Measurements from ENCODE around the gene LRP2. TPM values are rescaled to one million over a fixed set of nuclear protein-coding genes. Genes with fewer than 3 reads are reported as not detected.

Gene LRP2
- total and polyA plus RNA-seq, 5 donors: 0.16 to 0.66 (median 0.33) TPM

- ATAC-seq (no peak), DNase-seq (no peak)
- Histone ChIP-seq H3K27me3 (ENCODE audit: control insufficient read depth, insufficient read depth) (no peaks in the 10 kb centered on the region), H3K9me3 (ENCODE audit: control insufficient read depth, low read length) (no peaks in the 10 kb centered on the region), H3K27ac (ENCODE audit: low read length) (no peak overlapping the region), H3K4me3 (ENCODE audit: low read length) (no peak overlapping the region), H3K4me1 (ENCODE audit: control insufficient read depth, insufficient read depth, low read length) (no peaks in the 10 kb centered on the region)
- intact Hi-C loops (cut with DNase I): no loop called here
Measured at GRCh38 chr2:169366066-169366465, 3.7 kb upstream of the LRP2 start.

- no peak overlapping the region for H3K27ac ChIP-seq (ENCODE audit: low read length)
- WGBS: 28% methylated on average over 4 of the region's 4 CpGs
- H3K4me1 ChIP-seq (ENCODE audit: control insufficient read depth, insufficient read depth, low read length): no peaks in the 10 kb centered on the region
- ATAC-seq: no peak
- H3K4me3 ChIP-seq (ENCODE audit: low read length): peak overlapping the region; percentile 59
- intact Hi-C loops (cut with DNase I): no loop called here
- H3K9me3 ChIP-seq (ENCODE audit: control insufficient read depth, low read length): no peaks in the 10 kb centered on the region
- no peak for DNase-seq
- no peaks in the 10 kb centered on the region for H3K27me3 ChIP-seq (ENCODE audit: control insufficient read depth, insufficient read depth)
Measured at GRCh38 chr2:169365029-169365480, 2.7 kb upstream of the LRP2 start.

DNA sequence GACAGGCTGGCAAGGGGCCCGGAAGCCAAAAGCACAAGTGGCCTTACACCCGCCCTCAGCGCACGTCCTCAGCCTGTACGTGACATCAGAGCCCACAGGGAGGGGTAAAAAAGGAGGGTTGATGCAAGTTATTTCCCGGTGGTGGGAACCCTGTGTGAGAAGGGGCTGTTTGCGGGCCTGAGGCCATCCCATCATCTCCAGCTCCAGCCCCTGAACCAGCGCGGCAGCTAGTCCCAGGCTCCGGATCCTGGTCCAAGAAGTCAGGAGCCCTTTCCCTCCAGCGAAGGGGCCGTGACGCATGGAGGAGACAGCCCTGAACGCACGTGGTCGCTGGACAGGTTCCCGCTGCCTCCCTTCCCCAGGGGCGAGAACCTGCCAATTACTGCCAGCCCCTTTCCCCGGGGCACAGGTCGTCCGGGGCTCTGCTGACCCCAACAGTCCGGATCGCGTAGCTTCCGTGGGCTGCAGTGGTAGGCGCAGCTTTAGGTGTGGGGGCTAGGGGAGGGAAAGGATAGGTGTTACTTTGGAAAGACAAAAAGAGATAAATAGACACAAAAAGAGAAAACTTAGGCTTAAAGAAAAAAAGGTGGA, 1.3 kb upstream of the LRP2 start:
- H3K4me3 ChIP-seq (ENCODE audit: low read length): peak overlapping the region; percentile 59
- H3K27ac ChIP-seq (ENCODE audit: low read length): no peak overlapping the region
- intact Hi-C loops (cut with DNase I): no loop called here
- no peaks in the 10 kb centered on the region for H3K27me3 ChIP-seq (ENCODE audit: control insufficient read depth, insufficient read depth)
- ATAC-seq (peak; percentile 52 to 60), DNase-seq (peak; percentile 21 to 67 (median 47))
- under 1% methylated on average over 26 of the region's 26 CpGs for WGBS
- H3K4me1 ChIP-seq (ENCODE audit: control insufficient read depth, insufficient read depth, low read length): no peaks in the 10 kb centered on the region
- H3K9me3 ChIP-seq (ENCODE audit: control insufficient read depth, low read length): no peaks in the 10 kb centered on the region

GRCh38 chr2:169362894-169363559, 693 bp upstream of the LRP2 start:
- H3K27me3 ChIP-seq (ENCODE audit: control insufficient read depth, insufficient read depth): no peaks in the 10 kb centered on the region
- 4% methylated on average over 24 of the region's 24 CpGs for WGBS
- DNase-seq: peak in 1 of 3 donors; percentile 9

DNA sequence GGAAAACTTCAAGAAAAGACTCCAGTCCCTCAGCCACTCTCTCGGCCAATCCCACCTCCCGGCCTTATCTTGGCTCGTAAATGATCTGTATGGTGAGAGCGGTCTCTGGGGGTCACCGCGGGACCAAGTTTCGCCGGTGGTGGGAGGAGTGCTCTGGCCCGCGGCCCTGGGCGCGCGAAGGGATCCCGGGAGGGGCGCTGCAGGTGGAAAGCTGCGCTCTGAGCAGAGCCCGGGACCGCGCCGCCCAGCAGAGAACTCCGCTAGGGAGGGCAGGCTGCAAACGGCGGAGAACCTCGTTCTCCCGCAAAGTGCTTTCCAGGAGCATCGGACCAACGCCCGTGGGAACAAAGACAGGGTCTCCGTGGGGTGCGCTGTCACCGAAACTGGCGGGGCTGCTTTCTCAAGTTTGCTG, 622 bp downstream of the LRP2 start:
- WGBS: under 1% methylated on average over 32 of the region's 32 CpGs
- intact Hi-C loops (cut with DNase I): no loop called here
- DNase-seq (peak; percentile 15 to 56 (median 45)), ATAC-seq (peak; percentile 36 to 62)
- Histone ChIP-seq H3K9me3 (ENCODE audit: control insufficient read depth, low read length) (no peaks in the 10 kb centered on the region), H3K27ac (ENCODE audit: low read length) (no peak overlapping the region), H3K4me1 (ENCODE audit: control insufficient read depth, insufficient read depth, low read length) (no peaks in the 10 kb centered on the region), H3K4me3 (ENCODE audit: low read length) (peak overlapping the region; percentile 59), H3K27me3 (ENCODE audit: control insufficient read depth, insufficient read depth) (no peaks in the 10 kb centered on the region)

More at GRCh38 chr2:169362894-169363559, 693 bp upstream of the LRP2 start:
- ATAC-seq: no peak
- no peaks in the 10 kb centered on the region for H3K4me1 ChIP-seq (ENCODE audit: control insufficient read depth, insufficient read depth, low read length)
- H3K9me3 ChIP-seq (ENCODE audit: control insufficient read depth, low read length): no peaks in the 10 kb centered on the region
- H3K27ac ChIP-seq (ENCODE audit: low read length): no peak overlapping the region
- intact Hi-C loops (cut with DNase I): no loop called here
- peak overlapping the region; percentile 59 for H3K4me3 ChIP-seq (ENCODE audit: low read length)

DNA sequence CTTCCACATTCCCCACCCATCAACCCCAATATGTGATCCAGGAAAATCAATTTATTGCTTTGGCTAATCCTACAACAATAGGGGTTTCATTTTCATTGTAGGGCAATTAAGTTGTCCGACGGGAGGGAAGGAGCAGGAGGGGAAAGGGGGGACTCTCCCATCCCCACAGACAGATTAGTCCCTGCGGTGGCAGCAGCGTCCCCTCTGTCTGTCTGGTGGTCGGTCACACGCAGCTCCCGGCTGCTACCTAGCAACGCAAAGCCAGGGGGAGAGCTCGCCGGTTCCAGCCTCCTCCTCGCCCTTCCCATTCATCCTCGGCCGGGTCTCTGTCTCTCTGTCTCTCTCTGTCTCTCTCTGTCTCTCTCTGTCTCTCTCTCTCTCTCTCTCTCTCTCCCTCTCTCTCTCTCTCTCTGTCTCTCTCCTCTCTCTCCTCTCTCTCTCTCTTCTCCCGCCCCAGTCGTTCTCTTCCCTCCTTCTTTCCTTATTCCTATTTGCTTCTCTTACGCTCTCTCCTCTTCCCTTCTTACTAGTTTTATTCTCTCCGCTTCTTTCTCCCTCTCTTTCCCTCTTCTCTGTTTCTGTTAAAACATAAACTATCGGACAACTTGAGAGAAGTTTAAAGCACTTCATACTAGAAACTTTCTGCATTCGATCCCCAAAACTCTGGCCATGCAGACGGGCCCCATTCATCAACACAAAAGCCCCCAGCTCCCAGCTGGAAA, 1.2 kb downstream of the LRP2 start:
- Histone ChIP-seq H3K4me3 (ENCODE audit: low read length) (peak overlapping the region; percentile 59), H3K9me3 (ENCODE audit: control insufficient read depth, low read length) (no peaks in the 10 kb centered on the region), H3K4me1 (ENCODE audit: control insufficient read depth, insufficient read depth, low read length) (no peaks in the 10 kb centered on the region), H3K27me3 (ENCODE audit: control insufficient read depth, insufficient read depth) (no peaks in the 10 kb centered on the region), H3K27ac (ENCODE audit: low read length) (no peak overlapping the region)
- intact Hi-C loops (cut with DNase I): no loop called here
- DNase-seq: no peak
- no peak for ATAC-seq
- 15% methylated on average over 20 of the region's 20 CpGs for WGBS

DNA sequence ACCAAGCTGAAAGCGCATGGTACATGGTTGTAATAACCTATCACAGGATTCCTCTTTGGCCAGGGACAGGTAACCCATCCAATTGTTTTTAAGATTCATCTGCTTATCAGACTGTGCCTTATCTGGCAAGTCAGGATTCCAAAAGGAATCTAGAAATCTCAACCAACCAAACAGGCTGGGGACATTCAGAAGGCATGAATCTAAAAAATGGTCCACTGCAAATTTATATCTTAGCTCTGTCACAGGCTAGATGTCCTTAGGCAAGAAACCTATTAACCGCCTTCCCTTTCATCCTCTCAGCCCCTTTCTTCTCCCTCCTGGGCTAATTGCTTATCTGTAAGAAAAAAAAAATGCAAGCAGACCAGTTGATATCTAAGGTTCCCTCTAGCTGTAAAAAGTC, 4.3 kb downstream of the LRP2 start:
- H3K27me3 ChIP-seq (ENCODE audit: control insufficient read depth, insufficient read depth): no peaks in the 10 kb centered on the region
- no peak for ATAC-seq
- WGBS: 81% methylated on average over 2 of the region's 2 CpGs

GRCh38 chr2:169354244-169354643, 8.1 kb downstream of the LRP2 start:
- Histone ChIP-seq H3K27ac (ENCODE audit: low read length) (no peak overlapping the region), H3K4me1 (ENCODE audit: control insufficient read depth, insufficient read depth, low read length) (no peaks in the 10 kb centered on the region), H3K4me3 (ENCODE audit: low read length) (no peak overlapping the region), H3K27me3 (ENCODE audit: control insufficient read depth, insufficient read depth) (no peaks in the 10 kb centered on the region), H3K9me3 (ENCODE audit: control insufficient read depth, low read length) (no peaks in the 10 kb centered on the region)
- DNase-seq (no peak), ATAC-seq (no peak)
- WGBS: 86% methylated on average over 2 of the region's 2 CpGs
- intact Hi-C loops (cut with DNase I): no loop called here

More for the DNA sequence above, 4.3 kb downstream of the LRP2 start:
- intact Hi-C loops (cut with DNase I): no loop called here
- Histone ChIP-seq H3K4me3 (ENCODE audit: low read length) (no peak overlapping the region), H3K27ac (ENCODE audit: low read length) (no peak overlapping the region), H3K4me1 (ENCODE audit: control insufficient read depth, insufficient read depth, low read length) (no peaks in the 10 kb centered on the region), H3K9me3 (ENCODE audit: control insufficient read depth, low read length) (no peaks in the 10 kb centered on the region)
- DNase-seq: no peak

DNA sequence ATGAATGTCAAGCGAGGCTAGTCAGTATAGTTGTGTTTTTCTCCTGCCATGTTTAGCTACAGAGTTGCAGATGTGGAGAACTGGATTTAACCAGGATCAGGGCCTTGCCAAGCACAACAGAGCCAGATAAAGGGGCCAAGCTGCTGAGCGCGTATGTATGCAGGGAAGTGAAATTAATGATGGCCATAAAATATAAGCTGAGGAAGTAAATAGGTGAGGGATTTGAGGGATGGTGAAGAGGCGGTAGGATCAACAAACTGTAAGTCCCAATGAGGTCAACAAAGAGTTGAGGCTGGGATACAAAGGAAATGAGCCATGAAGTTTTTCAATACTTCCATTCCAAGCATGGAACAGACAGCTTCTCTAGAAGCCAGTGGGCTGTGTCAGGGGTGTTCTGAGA, 10.6 kb downstream of the LRP2 start:
- intact Hi-C loops (cut with DNase I): no loop called here
- Histone ChIP-seq H3K4me3 (ENCODE audit: low read length) (no peak overlapping the region), H3K27ac (ENCODE audit: low read length) (no peak overlapping the region), H3K27me3 (ENCODE audit: control insufficient read depth, insufficient read depth) (no peaks in the 10 kb centered on the region), H3K9me3 (ENCODE audit: control insufficient read depth, low read length) (no peaks in the 10 kb centered on the region), H3K4me1 (ENCODE audit: control insufficient read depth, insufficient read depth, low read length) (no peaks in the 10 kb centered on the region)
- ATAC-seq: no peak
- DNase-seq: no peak
- 90% methylated on average over 4 of the region's 4 CpGs for WGBS

DNA sequence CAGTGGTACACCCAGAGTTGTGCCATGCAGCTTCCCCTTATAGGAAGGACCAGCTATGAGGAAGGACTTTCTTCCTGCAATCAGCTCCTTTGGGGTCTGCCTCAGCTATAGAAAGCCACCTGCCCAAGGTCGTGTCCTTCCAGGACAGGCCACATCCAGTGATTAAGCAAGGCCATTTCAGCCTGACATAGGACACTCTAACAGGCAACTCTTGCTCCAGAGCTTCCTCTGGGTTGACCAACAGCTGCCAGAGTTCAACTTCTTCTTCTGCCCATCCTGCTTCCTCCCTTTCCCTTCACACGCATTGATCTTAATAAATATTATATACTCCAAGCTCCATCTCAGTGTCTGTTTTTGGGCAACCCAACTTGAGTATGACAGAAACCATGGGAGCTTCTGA, 12.8 kb downstream of the LRP2 start:
- ATAC-seq (no peak), DNase-seq (no peak)
- Histone ChIP-seq H3K4me1 (ENCODE audit: control insufficient read depth, insufficient read depth, low read length) (no peaks in the 10 kb centered on the region), H3K27me3 (ENCODE audit: control insufficient read depth, insufficient read depth) (no peaks in the 10 kb centered on the region), H3K4me3 (ENCODE audit: low read length) (no peak overlapping the region), H3K9me3 (ENCODE audit: control insufficient read depth, low read length) (no peaks in the 10 kb centered on the region), H3K27ac (ENCODE audit: low read length) (no peak overlapping the region)
- WGBS: 80% methylated on average over 2 of the region's 2 CpGs
- intact Hi-C loops (cut with DNase I): no loop called here

DNA sequence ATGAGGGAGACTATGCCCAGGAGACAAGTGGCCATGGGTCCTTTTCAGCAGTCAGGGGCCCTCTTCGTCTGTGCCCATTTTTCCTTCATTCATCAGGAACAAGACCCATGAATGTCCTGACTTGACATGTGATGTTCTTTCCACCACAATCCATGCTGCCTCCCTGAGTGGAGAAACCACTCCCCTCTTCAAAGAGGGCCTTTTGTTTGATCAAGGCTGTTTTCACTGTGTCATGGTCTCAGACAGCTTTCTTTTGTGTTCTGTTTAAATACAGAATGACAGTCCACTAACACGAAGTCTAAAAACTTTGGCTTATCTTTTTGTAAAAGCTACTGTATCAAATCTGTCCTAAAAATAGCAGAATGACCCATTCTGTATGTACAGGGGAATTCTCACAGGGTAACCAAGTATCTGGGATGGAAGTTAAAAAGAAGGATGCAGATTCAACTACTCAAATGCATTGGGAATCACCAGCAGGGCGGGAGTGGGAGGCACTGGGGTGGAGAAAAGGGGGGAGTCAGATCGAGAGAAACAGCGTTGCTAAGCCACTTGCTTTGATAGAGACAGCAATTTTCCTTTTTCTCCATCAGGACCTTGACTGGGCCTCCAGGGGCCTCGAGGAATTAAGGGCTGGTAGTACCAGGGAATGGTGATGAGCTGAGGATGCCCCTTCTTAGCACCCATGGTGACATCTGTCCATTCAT, 13.9 kb downstream of the LRP2 start:
- H3K9me3 ChIP-seq (ENCODE audit: control insufficient read depth, low read length): no peaks in the 10 kb centered on the region
- WGBS: 58% methylated on average over 6 of the region's 6 CpGs
- no peak overlapping the region for H3K4me3 ChIP-seq (ENCODE audit: low read length)
- no peak overlapping the region for H3K27ac ChIP-seq (ENCODE audit: low read length)
- no peak for DNase-seq
- ATAC-seq: no peak
- intact Hi-C loops (cut with DNase I): no loop called here
- H3K27me3 ChIP-seq (ENCODE audit: control insufficient read depth, insufficient read depth): no peaks in the 10 kb centered on the region
- H3K4me1 ChIP-seq (ENCODE audit: control insufficient read depth, insufficient read depth, low read length): no peaks in the 10 kb centered on the region
